ENCODE results near the gene ARRB2. TPM values are rescaled to one million over a fixed set of nuclear protein-coding genes. Genes with fewer than 3 reads are reported as not detected.
A peak's percentile ranks its signal among the peaks of the same experiment; 100 is the strongest.

ARRB2 gene
- total and polyA plus RNA-seq, 2 of the 13 experiments (the other 11 are each of a cell fraction or from before 2014, with no cell fraction given) = 21.5 to 49.2 TPM

DNA sequence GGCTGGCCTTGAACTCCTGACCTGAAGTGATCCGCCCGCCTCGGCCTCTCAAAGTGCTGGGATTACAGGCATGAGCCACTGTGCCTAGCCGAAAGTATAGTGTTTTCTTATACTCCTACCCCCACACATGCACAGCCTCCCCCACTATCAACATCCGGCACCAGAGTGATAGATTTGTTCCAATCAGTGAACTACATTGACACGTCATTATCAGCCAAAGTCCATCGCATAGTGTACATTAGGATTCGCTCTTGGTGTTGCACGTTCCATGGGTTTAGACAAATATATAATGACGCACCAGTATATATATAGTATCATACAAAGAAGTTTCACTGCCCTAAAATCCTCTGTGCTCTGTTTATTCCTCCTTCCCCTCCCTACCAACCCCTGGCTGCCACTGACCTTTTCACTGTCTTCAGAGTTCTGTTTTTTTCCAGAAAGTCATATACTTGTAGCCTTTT lies 49.4 kb downstream of the ARRB2 start (continued):
- no peak for TF ChIP-seq ZNF10 (CRISPR knock-in tag; IDR thresholded peaks at IDR 0.05; ENCODE audit: borderline replicate concordance, low read depth)
- peak; percentile 81 for TF ChIP-seq ELF3 (CRISPR knock-in tag; IDR thresholded peaks at IDR 0.05)
- peak; percentile 91 to 93 for TF ChIP-seq EP300 (IDR thresholded peaks at IDR 0.05; ENCODE audit: low read depth in 2 of 2, low read length in 2 of 2)
- TF ChIP-seq EP300 (CRISPR knock-in tag; IDR thresholded peaks at IDR 0.05; ENCODE audit: borderline replicate concordance) = peak; percentile 96
- TF ChIP-seq IRF2 (CRISPR knock-in tag; IDR thresholded peaks at IDR 0.05) = peak; percentile 63; the same call in 1 of the 2 replicates
- TF ChIP-seq PLRG1 (conservative IDR thresholded peaks at IDR 0.05) = no peak
- peak; percentile 96 for TF ChIP-seq TBX2 (CRISPR knock-in tag; IDR thresholded peaks at IDR 0.05; ENCODE audit: borderline replicate concordance)
- no peak for TF ChIP-seq NONO (IDR thresholded peaks at IDR 0.05)
- peak; percentile 77; the same call in 1 of the 2 replicates for TF ChIP-seq NONO (CRISPR knock-in tag; conservative IDR thresholded peaks at IDR 0.05)
- TF ChIP-seq ZKSCAN8 (CRISPR knock-in tag; IDR thresholded peaks at IDR 0.05; ENCODE audit: borderline replicate concordance) = peak; percentile 76; the same call in 1 of the 2 replicates
- TF ChIP-seq, protein P1, sequence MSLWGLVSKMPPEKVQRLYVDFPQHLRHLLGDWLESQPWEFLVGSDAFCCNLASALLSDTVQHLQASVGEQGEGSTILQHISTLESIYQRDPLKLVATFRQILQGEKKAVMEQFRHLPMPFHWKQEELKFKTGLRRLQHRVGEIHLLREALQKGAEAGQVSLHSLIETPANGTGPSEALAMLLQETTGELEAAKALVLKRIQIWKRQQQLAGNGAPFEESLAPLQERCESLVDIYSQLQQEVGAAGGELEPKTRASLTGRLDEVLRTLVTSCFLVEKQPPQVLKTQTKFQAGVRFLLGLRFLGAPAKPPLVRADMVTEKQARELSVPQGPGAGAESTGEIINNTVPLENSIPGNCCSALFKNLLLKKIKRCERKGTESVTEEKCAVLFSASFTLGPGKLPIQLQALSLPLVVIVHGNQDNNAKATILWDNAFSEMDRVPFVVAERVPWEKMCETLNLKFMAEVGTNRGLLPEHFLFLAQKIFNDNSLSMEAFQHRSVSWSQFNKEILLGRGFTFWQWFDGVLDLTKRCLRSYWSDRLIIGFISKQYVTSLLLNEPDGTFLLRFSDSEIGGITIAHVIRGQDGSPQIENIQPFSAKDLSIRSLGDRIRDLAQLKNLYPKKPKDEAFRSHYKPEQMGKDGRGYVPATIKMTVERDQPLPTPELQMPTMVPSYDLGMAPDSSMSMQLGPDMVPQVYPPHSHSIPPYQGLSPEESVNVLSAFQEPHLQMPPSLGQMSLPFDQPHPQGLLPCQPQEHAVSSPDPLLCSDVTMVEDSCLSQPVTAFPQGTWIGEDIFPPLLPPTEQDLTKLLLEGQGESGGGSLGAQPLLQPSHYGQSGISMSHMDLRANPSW (CRISPR knock-in tag; IDR thresholded peaks at IDR 0.05; ENCODE audit: borderline replicate concordance) = 0 out of 2 replicates have a peak, but pooled peaks have one; percentile 74
- TF ChIP-seq ZNF34 (CRISPR knock-in tag; IDR thresholded peaks at IDR 0.05; ENCODE audit: borderline replicate concordance) = 0 out of 2 replicates have a peak, but pooled peaks have one; percentile 67
- no peak for TF ChIP-seq ZNF7 (CRISPR knock-in tag; IDR thresholded peaks at IDR 0.05)
- TF ChIP-seq, protein P2, sequence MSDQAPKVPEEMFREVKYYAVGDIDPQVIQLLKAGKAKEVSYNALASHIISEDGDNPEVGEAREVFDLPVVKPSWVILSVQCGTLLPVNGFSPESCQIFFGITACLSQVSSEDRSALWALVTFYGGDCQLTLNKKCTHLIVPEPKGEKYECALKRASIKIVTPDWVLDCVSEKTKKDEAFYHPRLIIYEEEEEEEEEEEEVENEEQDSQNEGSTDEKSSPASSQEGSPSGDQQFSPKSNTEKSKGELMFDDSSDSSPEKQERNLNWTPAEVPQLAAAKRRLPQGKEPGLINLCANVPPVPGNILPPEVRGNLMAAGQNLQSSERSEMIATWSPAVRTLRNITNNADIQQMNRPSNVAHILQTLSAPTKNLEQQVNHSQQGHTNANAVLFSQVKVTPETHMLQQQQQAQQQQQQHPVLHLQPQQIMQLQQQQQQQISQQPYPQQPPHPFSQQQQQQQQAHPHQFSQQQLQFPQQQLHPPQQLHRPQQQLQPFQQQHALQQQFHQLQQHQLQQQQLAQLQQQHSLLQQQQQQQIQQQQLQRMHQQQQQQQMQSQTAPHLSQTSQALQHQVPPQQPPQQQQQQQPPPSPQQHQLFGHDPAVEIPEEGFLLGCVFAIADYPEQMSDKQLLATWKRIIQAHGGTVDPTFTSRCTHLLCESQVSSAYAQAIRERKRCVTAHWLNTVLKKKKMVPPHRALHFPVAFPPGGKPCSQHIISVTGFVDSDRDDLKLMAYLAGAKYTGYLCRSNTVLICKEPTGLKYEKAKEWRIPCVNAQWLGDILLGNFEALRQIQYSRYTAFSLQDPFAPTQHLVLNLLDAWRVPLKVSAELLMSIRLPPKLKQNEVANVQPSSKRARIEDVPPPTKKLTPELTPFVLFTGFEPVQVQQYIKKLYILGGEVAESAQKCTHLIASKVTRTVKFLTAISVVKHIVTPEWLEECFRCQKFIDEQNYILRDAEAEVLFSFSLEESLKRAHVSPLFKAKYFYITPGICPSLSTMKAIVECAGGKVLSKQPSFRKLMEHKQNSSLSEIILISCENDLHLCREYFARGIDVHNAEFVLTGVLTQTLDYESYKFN (CRISPR knock-in tag; conservative IDR thresholded peaks at IDR 0.05) = peak; percentile 99
- no peak for TF ChIP-seq RORA (CRISPR knock-in tag; IDR thresholded peaks at IDR 0.05)
- TF ChIP-seq, protein P3, sequence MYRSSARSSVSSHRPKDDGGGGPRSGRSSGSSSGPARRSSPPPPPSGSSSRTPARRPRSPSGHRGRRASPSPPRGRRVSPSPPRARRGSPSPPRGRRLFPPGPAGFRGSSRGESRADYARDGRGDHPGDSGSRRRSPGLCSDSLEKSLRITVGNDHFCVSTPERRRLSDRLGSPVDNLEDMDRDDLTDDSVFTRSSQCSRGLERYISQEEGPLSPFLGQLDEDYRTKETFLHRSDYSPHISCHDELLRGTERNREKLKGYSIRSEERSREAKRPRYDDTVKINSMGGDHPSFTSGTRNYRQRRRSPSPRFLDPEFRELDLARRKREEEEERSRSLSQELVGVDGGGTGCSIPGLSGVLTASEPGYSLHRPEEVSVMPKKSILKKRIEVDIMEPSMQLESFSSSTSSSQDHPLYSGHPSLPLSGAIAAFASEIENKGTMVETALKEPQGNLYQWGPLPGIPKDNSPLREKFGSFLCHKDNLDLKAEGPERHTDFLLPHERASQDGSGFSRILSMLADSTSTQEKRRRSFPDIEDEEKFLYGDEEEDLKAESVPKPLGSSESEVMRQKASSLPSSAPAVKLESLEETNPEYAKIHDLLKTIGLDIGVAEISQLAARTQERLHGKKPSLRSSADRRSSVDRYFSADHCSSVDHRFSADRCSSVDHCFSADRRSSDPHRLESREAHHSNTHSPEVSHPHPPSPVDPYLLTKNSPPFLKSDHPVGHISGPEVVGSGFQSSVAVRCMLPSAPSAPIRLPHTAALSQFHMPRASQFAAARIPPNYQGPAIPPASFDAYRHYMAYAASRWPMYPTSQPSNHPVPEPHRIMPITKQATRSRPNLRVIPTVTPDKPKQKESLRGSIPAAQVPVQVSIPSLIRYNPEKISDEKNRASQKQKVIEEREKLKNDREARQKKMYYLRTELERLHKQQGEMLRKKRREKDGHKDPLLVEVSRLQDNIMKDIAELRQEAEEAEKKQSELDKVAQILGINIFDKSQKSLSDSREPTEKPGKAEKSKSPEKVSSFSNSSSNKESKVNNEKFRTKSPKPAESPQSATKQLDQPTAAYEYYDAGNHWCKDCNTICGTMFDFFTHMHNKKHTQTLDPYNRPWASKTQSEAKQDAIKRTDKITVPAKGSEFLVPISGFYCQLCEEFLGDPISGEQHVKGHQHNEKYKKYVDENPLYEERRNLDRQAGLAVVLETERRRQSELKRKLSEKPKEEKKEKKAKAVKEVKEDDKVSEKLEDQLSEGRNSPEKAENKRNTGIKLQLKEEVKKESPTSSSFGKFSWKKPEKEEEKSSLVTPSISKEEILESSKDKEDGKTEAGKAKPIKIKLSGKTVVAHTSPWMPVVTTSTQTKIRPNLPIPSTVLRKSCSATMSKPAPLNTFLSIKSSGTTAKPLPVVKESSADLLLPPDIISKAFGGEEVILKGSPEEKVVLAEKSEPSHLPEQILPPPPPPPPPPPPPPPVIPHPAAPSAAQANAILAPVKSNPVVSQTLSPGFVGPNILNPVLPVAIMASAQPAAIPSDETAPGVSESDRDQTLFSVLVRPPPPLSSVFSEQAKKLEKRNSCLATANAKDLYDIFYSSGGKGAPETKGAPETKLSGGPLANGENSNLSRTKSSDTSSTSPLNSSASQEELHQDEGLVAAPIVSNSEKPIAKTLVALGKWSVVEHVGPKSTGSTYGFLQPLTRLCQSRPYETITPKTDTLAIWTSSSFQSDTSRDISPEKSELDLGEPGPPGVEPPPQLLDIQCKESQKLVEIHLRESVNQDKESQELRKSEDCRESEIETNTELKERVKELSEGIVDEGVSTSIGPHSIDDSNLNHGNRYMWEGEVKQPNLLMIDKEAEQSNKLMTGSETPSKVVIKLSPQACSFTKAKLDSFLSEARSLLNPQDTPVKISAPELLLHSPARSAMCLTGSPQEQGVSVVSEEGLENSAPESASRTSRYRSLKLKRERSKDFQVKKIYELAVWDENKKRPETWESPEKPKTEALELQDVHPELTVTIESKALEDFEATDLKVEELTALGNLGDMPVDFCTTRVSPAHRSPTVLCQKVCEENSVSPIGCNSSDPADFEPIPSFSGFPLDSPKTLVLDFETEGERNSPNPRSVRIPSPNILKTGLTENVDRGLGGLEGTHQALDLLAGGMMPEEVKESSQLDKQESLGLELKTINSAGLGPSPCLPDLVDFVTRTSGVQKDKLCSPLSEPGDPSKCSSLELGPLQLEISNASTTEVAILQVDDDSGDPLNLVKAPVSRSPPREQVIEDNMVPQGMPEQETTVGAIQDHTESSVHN (CRISPR knock-in tag; IDR thresholded peaks at IDR 0.05) = peak; percentile 63; the same call in 1 of the 2 replicates

Measured in HepG2 (cell line).